Skeletal muscle tissue (tissue), 5 donors: ENCODE results near the gene ACSL1. TPM values are rescaled to one million over a fixed set of nuclear protein-coding genes. Genes with fewer than 3 reads are reported as not detected.

ENCODE experiments used
- H3K27ac ChIP-seq: one replicate; pipeline ENCODE4 v1.7.0; 2013; ENCODE audit warnings: mild to moderate bottlenecking, low read depth, low read length, inconsistent platforms
- H3K27me3 ChIP-seq, 3 donors: one replicate each; pipeline ENCODE4 v1.7.0; 2013; ENCODE audit warnings: low read length in 3 of 3; ENCODE audit not compliant: control insufficient read depth in 3 of 3, insufficient read depth in 3 of 3
- H3K36me3 ChIP-seq, 3 donors: one replicate each; pipeline ENCODE4 v1.7.0; 2013; ENCODE audit warnings: low read length in 3 of 3; ENCODE audit not compliant: control insufficient read depth in 3 of 3, insufficient read depth in 3 of 3
- H3K4me1 ChIP-seq, 3 donors: one replicate each; pipeline ENCODE4 v1.7.0; 2013; ENCODE audit warnings: low read length in 3 of 3, mild to moderate bottlenecking in 3 of 3; ENCODE audit not compliant: control insufficient read depth in 3 of 3, insufficient read depth in 3 of 3
- H3K4me3 ChIP-seq, 3 donors: one replicate each; pipeline ENCODE4 v1.7.0; 2013; ENCODE audit warnings: low read length in 3 of 3
- H3K9ac ChIP-seq, 3 donors: one replicate each; pipeline ENCODE4 v1.7.0; 2013; ENCODE audit warnings: low read length in 3 of 3, mild to moderate bottlenecking in 3 of 3, moderate library complexity in 2 of 3, low read depth in 1 of 3
- H3K9me3 ChIP-seq, 3 donors: one replicate each; pipeline ENCODE4 v1.7.0; 2013; ENCODE audit warnings: low read length in 3 of 3; ENCODE audit not compliant: control insufficient read depth in 3 of 3
- small RNA-seq: library from RNA; depleted of rRNA; stranded (forward); fragments of <200 nt; gene quantifications from one replicate; pipeline ENCODE3, GENCODE V24; 2014
- total RNA-seq: library from RNA; depleted of rRNA; stranded (reverse); fragments of >200 nt; gene quantifications from one replicate; pipeline ENCODE4 v1.2.3, GENCODE V29; 2014
- donor health status: Osteomylitis.

Gene ACSL1
- total RNA-seq, 1 donor from 2014 or later: 123 TPM

- Histone ChIP-seq H3K36me3 (no peaks in the 10 kb centered on the region), H3K4me1 (no peaks in the 10 kb centered on the region), H3K9me3 (peaks cover 0 to 3% (median 0%) of the 10 kb centered on the region in 3 donors), H3K9ac (no peak overlapping the region), H3K27ac (no peak overlapping the region), H3K27me3 (no peaks in the 10 kb centered on the region), H3K4me3 (no peak overlapping the region)
Measured at GRCh38 chr4:184719407-184719806, 106.4 kb downstream of the ACSL1 start.

DNA sequence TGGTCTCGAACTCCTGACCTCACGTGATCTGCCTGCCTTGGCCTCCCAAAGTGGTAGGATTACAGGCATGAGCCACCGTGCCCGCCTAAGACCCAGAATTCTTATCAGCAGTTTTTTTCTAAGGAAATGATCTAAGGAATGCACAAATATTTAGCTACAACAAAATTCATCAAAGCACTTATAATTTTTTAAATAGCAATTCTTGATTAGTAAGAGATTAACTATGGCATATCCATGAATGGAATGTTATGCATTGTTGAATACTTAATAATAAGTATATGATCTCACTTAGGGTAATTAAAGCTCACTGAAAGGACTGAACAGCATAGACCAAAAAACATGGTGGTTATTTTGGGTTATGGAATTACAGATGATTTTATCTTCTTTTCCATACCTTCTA lies 110.2 kb downstream of the ACSL1 start:
- Histone ChIP-seq H3K4me1 (no peaks in the 10 kb centered on the region), H3K27me3 (no peaks in the 10 kb centered on the region), H3K27ac (no peak overlapping the region), H3K9ac (no peak overlapping the region), H3K4me3 (no peak overlapping the region), H3K36me3 (no peaks in the 10 kb centered on the region), H3K9me3 (no peaks in the 10 kb centered on the region)

DNA sequence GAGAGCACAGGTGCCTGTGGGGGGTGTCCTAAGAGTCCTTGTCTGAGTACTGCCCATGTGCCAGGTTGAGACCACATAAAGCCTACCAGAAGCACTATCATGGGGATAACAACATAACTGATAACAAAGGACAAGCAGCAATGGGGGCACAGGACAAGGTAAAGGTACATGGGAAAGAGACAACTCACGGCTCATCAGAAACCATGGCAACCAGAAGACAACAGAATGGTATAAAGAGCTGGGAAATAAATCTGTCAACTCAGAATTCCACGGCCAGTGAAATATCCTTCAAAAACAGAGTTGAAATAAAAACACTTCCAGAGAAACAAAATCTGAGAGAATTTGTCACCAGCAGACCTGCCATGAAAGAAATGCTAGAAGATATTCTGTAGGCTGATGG lies 111.9 kb downstream of the ACSL1 start:
- no peak overlapping the region for H3K4me3 ChIP-seq
- H3K36me3 ChIP-seq: no peaks in the 10 kb centered on the region
- no peak overlapping the region for H3K9ac ChIP-seq
- H3K27ac ChIP-seq: no peak overlapping the region
- H3K4me1 ChIP-seq: no peaks in the 10 kb centered on the region
- no peaks in the 10 kb centered on the region for H3K9me3 ChIP-seq
- no peaks in the 10 kb centered on the region for H3K27me3 ChIP-seq

DNA sequence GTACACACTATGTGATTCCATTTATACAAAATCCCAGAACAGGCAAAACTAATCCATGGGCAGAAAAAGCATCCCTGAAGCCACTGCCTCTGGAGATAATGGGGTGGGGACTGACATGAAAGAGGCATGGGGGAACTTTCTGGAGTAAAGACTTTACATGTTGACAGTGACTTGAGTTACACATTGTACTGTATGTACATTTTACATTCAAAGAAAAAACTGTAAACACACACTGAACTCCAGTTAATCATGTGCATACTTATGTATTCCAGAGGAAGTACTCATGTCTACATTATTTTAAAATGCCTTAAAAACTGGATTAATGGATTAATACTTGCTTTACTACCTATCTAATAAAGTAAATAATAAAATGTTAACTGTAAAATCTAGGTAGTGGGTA lies 113.4 kb downstream of the ACSL1 start:
- no peak overlapping the region for H3K4me3 ChIP-seq

DNA sequence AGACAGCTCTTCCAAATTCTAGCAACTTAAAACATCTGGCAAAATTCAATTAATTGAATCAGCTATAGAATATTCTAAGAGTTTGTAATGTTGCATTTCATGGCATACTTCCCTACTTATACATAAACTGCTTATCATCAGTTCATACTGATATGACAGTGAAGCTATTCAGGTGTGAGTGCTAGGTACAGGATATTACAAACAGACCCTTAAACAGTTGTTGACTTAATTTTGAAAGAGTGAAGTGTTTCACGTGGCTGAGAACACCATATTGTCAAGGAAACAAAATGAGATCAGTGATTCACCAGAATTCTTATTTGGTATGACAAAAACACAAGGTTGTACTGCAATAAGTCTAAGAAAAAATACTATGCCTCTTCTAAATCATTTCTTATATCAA lies 119.3 kb downstream of the ACSL1 start:
- Histone ChIP-seq H3K4me3 (no peak overlapping the region), H3K4me1 (no peaks in the 10 kb centered on the region), H3K27me3 (no peaks in the 10 kb centered on the region), H3K9ac (no peak overlapping the region), H3K9me3 (no peaks in the 10 kb centered on the region), H3K27ac (no peak overlapping the region), H3K36me3 (no peaks in the 10 kb centered on the region)

More for the DNA sequence above, 113.4 kb downstream of the ACSL1 start:
- Histone ChIP-seq H3K9me3 (no peaks in the 10 kb centered on the region), H3K36me3 (no peaks in the 10 kb centered on the region), H3K27me3 (no peaks in the 10 kb centered on the region), H3K4me1 (no peaks in the 10 kb centered on the region), H3K27ac (no peak overlapping the region), H3K9ac (no peak overlapping the region)

DNA sequence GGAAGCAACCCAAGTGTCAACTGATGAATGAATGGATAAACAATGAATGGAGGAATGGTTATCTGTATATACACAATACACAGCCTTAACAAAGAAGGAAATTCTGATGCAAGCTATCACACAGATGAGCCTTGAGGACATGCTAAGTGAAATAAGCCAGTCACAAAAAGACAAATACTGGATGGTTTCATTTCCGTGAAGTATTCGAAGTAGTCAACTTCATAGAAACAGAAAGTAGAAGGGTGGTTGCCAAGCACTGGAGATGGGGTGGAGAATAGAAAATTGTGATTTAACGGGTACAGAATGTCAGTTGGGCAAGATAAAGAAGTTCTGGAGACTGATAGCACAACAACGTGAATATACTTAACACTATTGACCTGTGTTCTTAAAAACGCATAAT lies 120.1 kb downstream of the ACSL1 start:
- H3K27ac ChIP-seq: no peak overlapping the region
- H3K4me1 ChIP-seq: no peaks in the 10 kb centered on the region
- no peaks in the 10 kb centered on the region for H3K36me3 ChIP-seq
- H3K9ac ChIP-seq: no peak overlapping the region
- H3K9me3 ChIP-seq: no peaks in the 10 kb centered on the region
- H3K27me3 ChIP-seq: no peaks in the 10 kb centered on the region
- H3K4me3 ChIP-seq: no peak overlapping the region

Small RNA genes lying within 50 kb of the gene (small RNA-seq; reads per million reads assigned to genes)
- gene MIR3945: not detected

Other genes with a start within 250 kb of the ACSL1 start
- 29.7 TPM for gene CASP3, start 176.5 kb downstream of the ACSL1 start, total RNA-seq
- gene PRIMPOL, start 176.2 kb downstream of the ACSL1 start, total RNA-seq: 48.0 TPM
- gene CENPU, start 91.9 kb downstream of the ACSL1 start, total RNA-seq: 6.8 TPM
- not detected for gene HELT, start 192.5 kb upstream of the ACSL1 start, total RNA-seq